Heart left ventricle (tissue), 16 donors: ENCODE data around the gene ATP2B2. TPM values are rescaled to one million over a fixed set of nuclear protein-coding genes. Genes with fewer than 3 reads are reported as not detected.

Source experiments
- ATAC-seq, 4 donors: fragments of 200-7000 bp; cut with Tn5 transposase; one replicate each; pipeline ENCODE4 v1.9.1; 2020 to 2022; ENCODE audit warnings: moderate library complexity in 4 of 4, mild to moderate bottlenecking in 3 of 4, moderate number of reproducible peaks in 1 of 4
- DNase-seq, 5 donors: peaks; one replicate each; pipeline ENCODE4 v3.0.0-alpha.2; 2020
- H3K27ac ChIP-seq, 12 donors: fragments of 200-600 bp; sonication (generic) in 4 of 12; one replicate each; pipeline versions ENCODE4 v1.5.0 to v1.8.0; 2016 to 2022; ENCODE audit warnings: mild to moderate bottlenecking in 2 of 12
- H3K27me3 ChIP-seq, 9 donors: fragments of 200-600 bp; sonication (generic) in 2 of 9; one replicate each; pipeline versions ENCODE4 v1.5.1 to v1.8.0; 2016 to 2022; ENCODE audit warnings: mild to moderate bottlenecking in 3 of 9
- H3K36me3 ChIP-seq, 9 donors: fragments of 200-600 bp; sonication (generic) in 2 of 9; one replicate each; pipeline versions ENCODE4 v1.5.0 to v1.8.0; 2018 to 2022; ENCODE audit warnings: mild to moderate bottlenecking in 2 of 9
- H3K4me1 ChIP-seq, 12 donors: fragments of 200-600 bp; sonication (generic) in 4 of 12; one replicate each; pipeline versions ENCODE4 v1.5.0 to v1.8.0; 2016 to 2022; ENCODE audit warnings: mild to moderate bottlenecking in 3 of 12
- H3K4me3 ChIP-seq, 12 donors: fragments of 200-600 bp; sonication (generic) in 4 of 12; one replicate each; pipeline versions ENCODE4 v1.5.0 to v1.8.0; 2017 to 2022; ENCODE audit warnings: mild to moderate bottlenecking in 9 of 12, moderate library complexity in 4 of 12
- H3K9me3 ChIP-seq, 12 donors: fragments of 200-600 bp; sonication (generic) in 4 of 12; one replicate each; pipeline versions ENCODE4 v1.5.0 to v1.8.0; 2016 to 2022; ENCODE audit warnings: mild to moderate bottlenecking in 1 of 12
- POLR2A ChIP-seq, 2 donors: fragments of 450-650 bp; IDR thresholded peaks; one replicate each; pipeline ENCODE4 v1.6.1; 2017; ENCODE audit warnings: antibody characterized with exemption in 2 of 2, mild to moderate bottlenecking in 2 of 2, moderate library complexity in 2 of 2
- WGBS, 4 donors: extraction: QIAGEN DNeasy Blood & Tissue Kit in 2 of 4; methylation state at CpG; one replicate each; pipeline versions ENCODE4 v1.1.5 to v1.1.7; 2013 to 2018; 5-methylcytosine and 5-hydroxymethylcytosine counted together
- intact Hi-C, 10 donors: fragments of 100-400 bp; cut with DNase I; formaldehyde crosslinking; loops; one replicate each; pipeline versions ENCODE4 v1.11.1 to v1.14.2; 2022
- polyA plus RNA-seq, 2 donors: library from polyadenylated mRNA; stranded (reverse); fragments of 200-250 nt; gene quantifications; one replicate each; pipeline ENCODE4 v1.2.3, GENCODE V29; 2013
- total RNA-seq, 9 donors: library from RNA; depleted of rRNA in 2 of 9; stranded (reverse); fragments of >200 nt in 2 of 9; fragmentation: NEBNext Ultra II Directional in 3 of 9; extraction: Animal tissue kit (Norgen Biotek cat#: 25700) in 3 of 9; gene quantifications; one replicate each; pipeline versions ENCODE4 v1.1.0 to v1.2.4, GENCODE V29; 2016 to 2023
- TF ChIP-seq, protein P1 (sequence below), 12 donors: fragments of 200-600 bp; sonication (generic) in 4 of 12; IDR thresholded peaks; one replicate each; pipeline versions ENCODE4 v1.5.0 to v1.8.0; 2018 to 2022; ENCODE audit warnings: antibody characterized with exemption in 12 of 12, mild to moderate bottlenecking in 5 of 12
- donor health status: ischemic (EF 13 %, LVEDD 7.1; RV severe dilation, severe dysfunction).
- donor health status: healthy with polysubstance abuse.
- donor health status: DM: no; HTN: yes; CAD: no.
- donor health status: DM: no; HTN: no; CAD: no.
- donor health status: ischemic (EF 25% LVEDD 6.9; RV normal size, moderate dysfunction).
- donor health status: ischemic (EF 25% LVEDD 5.7; RV mildly dilated, moderate dysfunction).
- donor health status: healthy.
- donor health status: DM: yes; HTN: yes; CAD: no.
- donor health status: ischemic (EF 35%, LVEDD 5.7; RV mildly dilated, moderate dysfunction).
- donor health status: nonischemic (EF 11% LVEDD 7.7; RV severe dilation, severe dysfunction).
- donor health status: DM: yes; HTN: yes; CAD: no.
- donor health status: PGD.
- donor health status: ischemic (EF 29% LVEDD 5.4; RV normal size, mild dysfunction).
- donor health status: nonischemic (EF 23%, LVEDD 6.1; RV moderate dilation, normal function).

ATP2B2 gene
- total and polyA plus RNA-seq, 11 donors: 0.01 to 0.35 (median 0.12) TPM; not detected in 3

GRCh38 chr3:10430805-10431204 is 74.6 kb downstream of the ATP2B2 start:
- intact Hi-C loops: no loop called here
- no peak for ATAC-seq
- 84 to 88% (median 85%) methylated on average over 1 of the region's 1 CpG for WGBS, 4 donors

DNA sequence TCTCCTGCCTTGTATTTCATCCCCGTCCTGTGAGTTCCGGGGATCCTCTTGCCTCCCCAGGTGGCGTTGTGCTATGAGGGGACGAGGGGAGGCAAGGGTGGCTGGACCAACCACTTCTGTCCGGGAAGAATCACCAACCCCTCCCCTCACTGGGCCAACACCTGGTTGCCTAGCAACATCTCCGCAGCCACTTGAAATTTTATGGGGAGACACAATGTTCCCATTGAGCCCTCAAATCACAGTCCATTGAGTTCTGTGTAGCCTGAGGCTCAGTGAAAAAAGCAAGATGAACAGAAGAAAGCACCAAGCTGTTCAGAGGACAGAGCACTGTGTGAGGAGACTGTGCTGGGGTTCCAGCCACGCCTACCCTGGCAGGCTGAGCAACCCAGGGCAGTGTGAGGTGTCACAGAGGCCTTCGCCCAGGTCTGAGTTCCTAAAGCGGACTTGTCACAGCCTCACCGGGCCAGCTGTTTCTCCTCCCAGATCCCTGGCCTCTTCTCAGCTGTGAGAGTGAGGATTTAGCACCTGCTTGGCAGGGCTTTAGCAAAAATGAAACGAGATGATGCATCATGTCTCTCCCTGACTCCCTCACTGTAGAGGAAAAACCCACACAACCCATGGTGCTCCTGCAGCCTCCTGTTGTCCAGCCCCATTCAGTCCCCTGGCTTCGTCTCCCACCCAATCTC is 76.8 kb downstream of the ATP2B2 start:
- H3K27me3 ChIP-seq: no peaks in the 10 kb centered on the region
- H3K27ac ChIP-seq: no peak overlapping the region
- TF ChIP-seq, protein P1, sequence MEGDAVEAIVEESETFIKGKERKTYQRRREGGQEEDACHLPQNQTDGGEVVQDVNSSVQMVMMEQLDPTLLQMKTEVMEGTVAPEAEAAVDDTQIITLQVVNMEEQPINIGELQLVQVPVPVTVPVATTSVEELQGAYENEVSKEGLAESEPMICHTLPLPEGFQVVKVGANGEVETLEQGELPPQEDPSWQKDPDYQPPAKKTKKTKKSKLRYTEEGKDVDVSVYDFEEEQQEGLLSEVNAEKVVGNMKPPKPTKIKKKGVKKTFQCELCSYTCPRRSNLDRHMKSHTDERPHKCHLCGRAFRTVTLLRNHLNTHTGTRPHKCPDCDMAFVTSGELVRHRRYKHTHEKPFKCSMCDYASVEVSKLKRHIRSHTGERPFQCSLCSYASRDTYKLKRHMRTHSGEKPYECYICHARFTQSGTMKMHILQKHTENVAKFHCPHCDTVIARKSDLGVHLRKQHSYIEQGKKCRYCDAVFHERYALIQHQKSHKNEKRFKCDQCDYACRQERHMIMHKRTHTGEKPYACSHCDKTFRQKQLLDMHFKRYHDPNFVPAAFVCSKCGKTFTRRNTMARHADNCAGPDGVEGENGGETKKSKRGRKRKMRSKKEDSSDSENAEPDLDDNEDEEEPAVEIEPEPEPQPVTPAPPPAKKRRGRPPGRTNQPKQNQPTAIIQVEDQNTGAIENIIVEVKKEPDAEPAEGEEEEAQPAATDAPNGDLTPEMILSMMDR (IDR thresholded peaks at IDR 0.05): no peak
- no peak for TF ChIP-seq POLR2A (IDR thresholded peaks at IDR 0.05)
- H3K9me3 ChIP-seq: no peaks in the 10 kb centered on the region
- 72 to 78% (median 75%) methylated on average over 12 of the region's 12 CpGs for WGBS, 4 donors
- H3K4me3 ChIP-seq: no peak overlapping the region
- intact Hi-C loops: no loop called here
- H3K4me1 ChIP-seq: no peaks in the 10 kb centered on the region
- DNase-seq: no peak
- ATAC-seq: no peak
- no peaks in the 10 kb centered on the region for H3K36me3 ChIP-seq

More at GRCh38 chr3:10430805-10431204, 74.6 kb downstream of the ATP2B2 start:
- H3K9me3 ChIP-seq: no peaks in the 10 kb centered on the region
- H3K4me3 ChIP-seq: no peak overlapping the region
- no peak for DNase-seq
- TF ChIP-seq, protein P1 (IDR thresholded peaks at IDR 0.05): no peak
- no peak overlapping the region for H3K27ac ChIP-seq
- no peaks in the 10 kb centered on the region for H3K27me3 ChIP-seq
- H3K4me1 ChIP-seq: no peaks in the 10 kb centered on the region
- H3K36me3 ChIP-seq: no peaks in the 10 kb centered on the region

DNA sequence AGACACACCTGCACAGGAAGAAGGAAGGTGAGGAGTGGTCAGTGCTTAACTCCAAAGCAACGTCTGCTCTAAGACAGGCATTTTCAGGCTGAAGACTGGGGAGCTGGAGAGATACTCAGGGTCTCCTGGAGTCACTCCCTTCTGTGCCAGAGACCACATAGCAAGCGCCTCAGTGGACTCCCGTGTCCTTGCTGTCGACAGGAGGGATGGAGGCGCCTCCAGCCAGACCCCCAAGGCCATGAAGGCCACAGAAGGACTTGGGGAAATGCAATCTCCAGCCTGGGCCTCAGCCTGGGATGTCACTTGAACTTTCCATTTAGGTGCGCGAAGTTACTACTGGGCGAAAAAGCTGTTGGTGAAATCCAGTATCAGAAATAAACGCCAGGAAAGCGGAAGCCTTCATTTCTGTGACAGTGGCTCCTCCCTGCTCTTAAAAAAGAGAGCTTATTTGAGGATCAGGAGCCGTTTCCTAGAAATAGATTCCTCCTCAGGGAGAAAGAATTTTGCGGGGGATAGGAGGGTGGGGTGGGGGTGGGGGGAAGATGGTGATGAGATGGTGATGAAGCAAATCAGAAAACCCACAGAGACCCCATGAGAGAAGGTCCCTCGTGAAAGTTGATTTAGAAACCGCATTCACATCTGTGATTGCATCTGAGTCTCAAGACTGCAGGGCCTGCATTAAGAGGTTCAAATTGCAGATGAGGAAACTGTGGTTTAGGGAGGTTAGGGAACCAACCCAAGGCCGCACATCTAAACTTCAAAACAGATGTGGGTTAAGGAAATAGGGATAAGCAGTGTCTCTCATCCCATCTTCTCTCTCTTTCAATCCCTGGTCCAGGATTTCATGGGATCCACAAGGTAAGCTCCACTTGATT is 78.8 kb downstream of the ATP2B2 start:
- 72 to 77% (median 75%) methylated on average over 14 to 15 of the region's 15 CpGs for whole genome bisulfite sequencing, 4 donors
- ATAC-seq (no peak), DNase-seq (no peak)
- H3K27ac ChIP-seq: no peak overlapping the region
- intact Hi-C loops: no loop called here
- TF ChIP-seq, protein P1 (IDR thresholded peaks at IDR 0.05): no peak
- no peak for TF ChIP-seq POLR2A (IDR thresholded peaks at IDR 0.05)
- H3K4me3 ChIP-seq: no peak overlapping the region
- no peaks in the 10 kb centered on the region for H3K9me3 ChIP-seq
- H3K4me1 ChIP-seq: no peaks in the 10 kb centered on the region
- peaks cover 0 to 3% (median 0%) of the 10 kb centered on the region in 9 donors for H3K27me3 ChIP-seq
- H3K36me3 ChIP-seq: no peaks in the 10 kb centered on the region

DNA sequence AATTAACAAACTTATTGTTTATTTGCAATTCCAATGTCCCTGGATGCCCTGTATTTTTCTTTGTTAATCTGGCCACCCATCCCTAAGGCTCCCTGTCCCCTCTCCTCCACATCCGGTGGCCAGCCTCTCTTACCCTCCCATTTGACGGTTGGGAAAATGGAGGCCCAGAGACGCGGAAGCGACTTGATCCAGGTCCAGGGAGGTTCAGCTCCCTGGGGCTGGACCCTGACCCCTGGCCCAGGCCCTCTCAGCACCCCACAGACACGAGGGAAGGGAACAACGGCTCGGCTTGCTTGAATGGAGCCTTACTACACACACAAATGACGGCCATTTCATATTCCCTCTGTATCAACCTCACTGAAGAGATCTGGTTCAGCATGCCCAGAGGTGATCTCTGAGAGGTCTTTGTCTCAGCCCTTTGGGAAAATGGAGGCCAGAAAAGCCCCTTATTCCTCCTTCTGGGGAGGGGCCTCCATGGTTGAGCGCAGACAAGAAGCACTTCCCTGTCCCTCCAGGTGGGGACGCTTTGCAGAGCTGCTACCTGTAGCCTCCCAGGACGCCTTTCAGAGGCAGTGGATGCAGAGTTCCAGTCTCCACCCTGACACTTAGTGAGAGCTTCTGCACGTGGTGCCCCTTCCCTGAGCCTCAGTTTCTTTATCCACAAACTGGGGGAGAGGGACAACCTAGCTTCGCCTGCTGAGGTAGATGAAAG is 82.1 kb downstream of the ATP2B2 start:
- Histone ChIP-seq H3K9me3 (no peaks in the 10 kb centered on the region), H3K4me3 (no peak overlapping the region), H3K27me3 (peaks cover 0 to 4% (median 0%) of the 10 kb centered on the region in 9 donors), H3K27ac (no peak overlapping the region), H3K4me1 (no peaks in the 10 kb centered on the region), H3K36me3 (no peaks in the 10 kb centered on the region)
- 75 to 86% (median 83%) methylated on average over 9 to 14 of the region's 14 CpGs for WGBS, 4 donors
- DNase-seq (no peak), ATAC-seq (no peak)
- intact Hi-C loops: no loop called here
- TF ChIP-seq POLR2A (IDR thresholded peaks at IDR 0.05): no peak
- TF ChIP-seq, protein P1 (IDR thresholded peaks at IDR 0.05): no peak
